HG03135 (cell line): ENCODE data around the gene SPRR1B.
"Not testable (repeated sequence)": the region's sequence is repeated elsewhere in the genome, so short reads cannot be mapped to it uniquely, and the experiment has no call there.

Experiments
- ATAC-seq: cut with Tn5 transposase; IDR thresholded peaks from one replicate; pipeline ENCODE4 v1.9.1; 2021; ENCODE audit warnings: mild to moderate bottlenecking, moderate library complexity; ENCODE audit not compliant: unreplicated experiment

Gene SPRR1B, protein sequence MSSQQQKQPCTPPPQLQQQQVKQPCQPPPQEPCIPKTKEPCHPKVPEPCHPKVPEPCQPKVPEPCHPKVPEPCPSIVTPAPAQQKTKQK

DNA sequence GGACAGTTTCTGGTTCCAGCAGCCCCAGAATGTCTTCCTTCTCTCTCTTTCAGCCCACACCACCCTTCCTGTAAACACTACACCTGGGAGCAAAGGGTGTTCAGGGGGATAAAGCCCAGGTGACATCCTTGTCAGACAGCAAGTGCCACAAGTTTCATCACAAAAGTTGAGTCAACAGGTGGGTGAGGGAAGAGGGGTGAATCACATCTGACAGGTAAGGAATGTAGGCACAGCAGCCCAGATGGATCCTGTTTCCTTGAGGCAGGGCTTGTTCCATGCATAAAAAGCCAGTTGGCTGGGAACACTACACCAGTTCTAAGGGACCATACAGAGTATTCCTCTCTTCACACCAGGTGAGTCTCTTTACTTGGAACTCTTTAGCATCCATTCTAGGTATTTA is at the start of gene SPRR1B:
Gene SPRR1B, plus strand, starts transcription at position 309 of the 400 bp plus-strand sequence. CDS start 1,143 bp downstream, outside the sequence.
- no peak for ATAC-seq

DNA sequence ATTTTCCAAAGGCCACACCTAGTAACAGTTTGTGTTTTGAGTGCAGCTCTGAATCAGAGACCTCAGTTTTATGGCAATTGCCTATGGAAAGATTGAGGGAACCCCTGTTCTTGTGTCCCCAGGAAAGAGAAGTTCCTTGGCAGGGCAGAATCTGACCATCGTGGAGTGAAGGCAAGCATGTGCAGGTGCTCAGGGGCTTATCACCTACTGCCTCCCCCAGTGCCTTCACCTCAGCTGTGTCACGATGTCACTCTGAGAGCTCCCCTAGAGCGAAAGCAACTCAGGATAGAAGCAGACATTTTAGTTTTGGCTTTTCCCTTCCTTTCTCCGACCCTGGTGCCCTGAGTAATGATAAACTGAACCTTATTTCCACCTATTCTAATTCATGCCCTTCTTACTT is 48.9 kb upstream of the SPRR1B start:
- no peak for ATAC-seq

DNA sequence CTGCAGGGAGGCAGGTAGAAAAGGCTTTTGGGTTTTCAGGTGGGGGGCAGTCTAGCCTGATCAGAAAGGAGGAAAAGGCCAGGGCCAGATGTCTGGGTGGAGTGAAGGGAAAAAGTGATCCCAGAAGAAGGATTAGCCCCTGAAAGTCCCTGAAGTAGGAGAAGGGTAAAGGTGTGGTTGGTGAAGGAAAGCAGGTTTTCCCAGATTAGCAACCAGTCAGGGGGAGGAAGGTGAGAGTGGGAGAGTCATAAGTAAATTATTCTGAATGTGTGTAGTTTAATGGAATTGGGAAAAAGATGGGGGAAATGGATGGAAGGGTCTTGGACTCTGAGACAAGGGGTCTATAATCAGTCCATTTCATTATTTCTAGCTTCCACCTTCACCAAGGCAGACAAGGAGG is 47.8 kb upstream of the SPRR1B start:
- ATAC-seq, result no peak

DNA sequence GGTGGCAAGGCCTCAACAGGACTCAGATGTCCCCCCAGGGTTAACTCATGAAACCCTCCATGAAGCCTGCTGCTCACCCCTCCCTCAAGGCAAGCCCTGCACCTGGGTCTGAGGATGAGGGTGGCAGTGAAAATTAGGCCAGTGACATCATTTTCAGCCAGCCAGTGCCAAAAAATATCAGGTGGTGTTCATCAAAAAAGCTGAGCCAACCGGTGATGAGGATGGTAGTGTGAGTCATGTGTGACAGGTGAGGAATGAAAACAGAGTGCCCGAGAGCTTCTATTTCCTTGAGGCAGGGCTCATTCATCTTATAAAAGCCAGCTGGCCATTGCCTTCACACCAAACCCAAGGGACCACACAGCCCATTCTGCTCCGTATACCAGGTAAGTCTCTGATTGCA is 47.3 kb upstream of the SPRR1B start, which contains the start of gene SPRR1A:
Gene SPRR1A, plus strand, starts transcription at position 339 of the 400 bp plus-strand sequence. CDS start 1,150 bp downstream, outside the sequence.
- no peak for ATAC-seq

DNA sequence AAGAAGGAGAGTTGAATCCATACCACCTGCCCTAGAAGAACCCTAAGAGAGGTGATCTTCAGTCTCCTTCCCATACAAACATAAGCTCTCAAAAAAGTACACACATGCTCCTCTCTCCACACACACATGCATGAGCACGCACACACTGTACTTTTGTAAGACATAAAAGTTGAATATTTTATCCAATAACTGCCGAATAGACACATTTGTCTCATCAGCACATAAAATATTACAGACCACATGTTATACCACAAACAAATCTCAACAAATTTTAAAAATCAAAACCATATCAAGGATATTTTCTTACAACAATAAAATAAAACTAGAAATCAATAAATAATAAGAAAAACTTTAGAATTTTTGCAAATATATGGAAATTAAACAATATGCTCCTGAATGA is 44.4 kb upstream of the SPRR1B start:
- ATAC-seq, result no peak

DNA sequence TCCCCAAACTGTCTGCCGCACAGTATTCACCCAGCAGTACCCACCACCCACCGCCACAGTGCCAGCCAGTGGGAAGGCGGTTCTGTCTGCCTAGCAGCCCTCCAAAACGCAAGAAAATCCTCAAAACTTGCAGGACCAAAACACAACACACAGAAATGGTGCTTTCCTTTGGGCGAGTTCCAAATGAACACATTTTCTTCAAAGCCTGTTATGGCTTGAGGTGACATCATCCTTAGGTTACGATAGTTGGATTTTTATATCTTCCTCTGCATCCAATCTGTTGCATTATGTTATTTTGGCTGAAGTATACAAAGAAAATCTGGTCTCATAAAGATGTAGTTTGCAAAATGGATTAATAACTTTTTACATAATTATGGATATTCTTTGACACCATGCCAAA is 37.8 kb upstream of the SPRR1B start:
- ATAC-seq, result no peak

DNA sequence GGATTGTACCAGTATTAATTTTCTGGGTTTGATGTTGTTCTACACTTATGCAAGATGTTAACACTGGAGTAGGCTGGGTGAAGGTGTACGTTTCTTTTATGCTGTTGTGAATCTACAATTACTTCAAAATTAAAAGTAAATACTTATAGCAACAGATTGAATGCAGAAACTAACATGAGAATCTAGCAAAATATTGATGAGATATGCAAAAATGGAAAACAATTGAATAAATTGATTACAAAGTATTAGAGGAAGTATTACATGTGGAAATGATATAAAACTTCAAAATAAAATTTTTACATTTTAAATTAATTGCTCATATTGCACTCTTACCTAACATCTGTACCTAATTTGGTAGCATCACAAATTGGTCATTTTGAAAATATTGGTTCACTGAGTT is 35.2 kb upstream of the SPRR1B start:
- no peak for ATAC-seq

DNA sequence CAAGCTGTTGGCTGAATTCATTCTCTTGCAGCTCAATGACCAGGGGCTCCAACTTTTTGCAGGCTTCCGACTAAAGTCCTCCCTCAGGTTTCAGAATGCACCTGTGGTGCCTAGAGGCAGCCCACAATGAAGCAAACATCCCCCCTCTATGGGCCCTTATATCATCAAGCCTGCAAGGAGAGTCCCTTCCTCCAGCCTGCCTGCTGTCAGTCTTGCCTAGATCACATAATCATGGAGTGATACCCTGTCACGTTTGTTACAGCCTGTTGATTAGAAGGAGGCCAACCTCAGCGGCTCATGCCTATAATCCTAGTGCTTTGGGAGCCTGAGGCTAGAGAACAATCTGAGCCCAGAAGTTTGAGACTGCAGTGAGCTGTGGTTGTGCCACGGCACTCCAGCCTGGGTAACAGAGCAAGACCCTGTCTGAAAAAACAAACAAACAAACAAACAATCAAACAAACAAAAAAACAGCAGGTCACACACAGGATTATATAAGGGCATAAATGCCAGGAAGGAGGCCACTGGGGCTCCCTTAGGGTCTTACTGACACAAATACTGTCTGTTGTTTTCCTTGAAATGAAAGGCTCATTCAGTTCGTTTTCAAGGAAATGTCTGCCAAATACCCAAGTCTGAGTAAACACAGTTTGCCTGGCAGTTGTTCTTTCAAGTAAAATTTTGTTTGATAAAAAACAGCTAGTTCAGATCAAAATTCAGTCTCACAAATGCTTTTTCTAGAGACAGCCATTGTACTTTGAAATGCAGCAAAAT is 34.2 kb upstream of the SPRR1B start:
- ATAC-seq, result no peak

DNA sequence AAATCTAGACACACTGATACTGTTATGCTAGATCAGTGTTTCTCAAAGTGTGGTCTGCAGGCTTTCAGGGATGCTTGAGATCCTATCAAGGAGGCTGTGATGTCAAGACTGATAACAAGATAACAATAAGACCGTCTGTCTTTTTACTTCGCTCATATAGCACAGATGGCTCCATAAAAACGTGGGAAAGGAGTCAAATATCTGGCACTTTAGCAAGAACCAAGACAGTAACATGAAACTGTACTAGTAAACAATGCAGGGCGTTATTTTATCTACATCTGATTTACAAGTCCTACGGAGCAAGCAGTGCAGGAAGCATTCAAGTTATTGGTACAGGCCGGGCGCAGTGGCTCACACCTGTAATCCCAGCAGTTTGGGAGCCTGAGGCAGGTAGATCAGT is 33.1 kb upstream of the SPRR1B start:
- no peak for ATAC-seq

DNA sequence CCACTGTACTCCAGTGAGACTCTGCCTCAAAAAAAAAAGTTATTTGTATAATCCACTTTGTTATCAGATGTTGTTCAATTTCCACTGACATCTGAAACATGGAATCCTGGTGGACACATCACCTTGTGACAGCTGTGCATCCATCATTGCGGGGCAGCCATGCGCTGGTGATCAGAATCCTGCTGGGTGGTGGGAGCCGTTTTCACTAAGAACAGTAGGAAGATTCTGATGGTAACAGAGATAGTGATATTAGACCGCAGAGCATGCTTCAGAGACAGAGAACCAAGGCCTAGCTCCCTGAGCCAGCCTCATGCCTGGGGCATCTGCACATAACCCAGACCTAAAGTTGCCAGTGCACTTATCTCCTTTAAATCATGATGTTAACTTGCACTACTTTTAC is 32.5 kb upstream of the SPRR1B start:
- no peak for ATAC-seq

DNA sequence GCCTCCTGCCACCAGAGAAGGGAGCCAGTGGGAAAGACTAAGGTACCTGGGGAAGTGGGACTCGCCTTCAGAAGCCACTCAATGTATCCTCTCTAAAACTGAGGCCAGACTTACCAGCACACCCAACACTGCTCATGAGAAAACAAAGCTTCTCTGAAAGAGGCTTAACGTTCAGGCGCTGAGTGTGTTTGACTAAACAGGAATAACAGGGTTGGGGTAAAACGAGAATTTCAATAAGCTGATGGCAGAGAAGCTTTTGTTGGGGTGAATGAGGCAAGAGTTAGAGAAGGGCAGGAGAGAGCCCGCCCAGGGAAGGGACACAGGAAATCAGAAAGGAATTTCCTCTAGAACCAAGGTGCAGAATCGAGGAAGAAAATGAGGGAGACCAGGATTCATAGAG is 31.2 kb upstream of the SPRR1B start:
- no peak for ATAC-seq

DNA sequence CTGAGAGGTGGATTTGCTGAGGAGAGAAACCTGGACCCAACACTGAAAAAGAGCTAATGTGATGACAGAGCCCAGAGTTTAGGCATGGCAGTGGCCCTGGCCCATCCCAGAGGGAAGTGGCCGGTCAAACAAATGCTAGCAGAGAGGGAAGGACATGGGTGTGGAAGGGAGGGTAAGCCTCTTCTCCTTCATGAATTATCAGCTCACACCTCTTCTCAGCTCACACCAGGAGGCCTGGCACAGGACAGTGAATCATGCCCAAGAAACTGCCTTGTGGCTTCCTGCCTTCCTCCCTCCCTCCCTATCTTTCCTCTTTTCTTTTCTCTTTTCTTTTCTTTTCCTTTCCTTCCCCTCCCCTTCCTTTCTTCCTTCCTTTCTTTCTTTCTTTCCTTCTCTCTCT is 30.7 kb upstream of the SPRR1B start:
- ATAC-seq, result no peak

DNA sequence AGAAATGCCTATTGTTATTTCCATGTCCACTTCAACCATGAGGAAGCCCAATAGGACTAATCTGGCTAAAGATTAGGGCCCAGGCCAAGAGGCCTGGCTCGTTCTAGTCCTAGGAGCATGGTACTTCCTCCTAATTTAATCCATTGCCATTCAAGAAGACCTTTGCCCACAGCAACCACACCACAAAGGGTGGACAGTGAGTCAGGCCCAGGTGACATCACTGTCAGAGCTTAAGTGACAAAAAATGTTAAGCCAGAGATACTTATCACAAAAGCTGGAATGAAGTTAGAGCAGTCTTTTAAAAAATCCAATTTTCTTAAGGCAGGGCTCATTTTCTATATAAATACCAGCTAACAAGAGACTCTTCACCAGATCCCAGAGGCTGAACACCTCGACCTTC is 29.6 kb upstream of the SPRR1B start, which contains the start of gene SPRR3:
Gene SPRR3, plus strand, starts transcription at position 368 of the 400 bp plus-strand sequence. CDS start 1,272 bp downstream, outside the sequence.
- no peak for ATAC-seq

DNA sequence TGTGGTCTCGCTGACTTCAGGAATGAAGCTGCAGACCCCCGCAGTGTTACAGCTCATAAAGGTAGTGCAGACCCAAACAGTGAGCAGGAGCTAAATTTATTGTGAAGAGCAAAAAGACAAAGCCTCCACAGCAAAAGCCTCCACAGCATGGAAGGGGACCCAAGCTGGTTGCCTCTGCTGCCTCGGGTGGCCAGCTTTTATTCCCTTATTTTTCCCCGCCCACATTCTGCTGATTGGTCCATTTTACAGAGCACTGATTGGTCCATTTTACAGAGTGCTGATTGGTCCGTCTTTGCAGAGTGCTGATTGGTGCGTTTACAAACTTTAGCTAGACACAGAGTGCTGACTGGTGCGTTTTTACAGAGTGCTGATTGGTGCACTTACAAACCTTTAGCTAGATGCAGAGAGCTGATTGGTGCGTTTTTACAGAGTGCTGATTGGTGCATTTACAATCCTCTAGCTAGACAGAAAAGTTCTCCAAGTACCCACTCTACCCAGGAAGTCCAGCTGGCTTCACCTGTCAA is 19.7 kb upstream of the SPRR1B start:
- ATAC-seq, result not testable (repeated sequence)

DNA sequence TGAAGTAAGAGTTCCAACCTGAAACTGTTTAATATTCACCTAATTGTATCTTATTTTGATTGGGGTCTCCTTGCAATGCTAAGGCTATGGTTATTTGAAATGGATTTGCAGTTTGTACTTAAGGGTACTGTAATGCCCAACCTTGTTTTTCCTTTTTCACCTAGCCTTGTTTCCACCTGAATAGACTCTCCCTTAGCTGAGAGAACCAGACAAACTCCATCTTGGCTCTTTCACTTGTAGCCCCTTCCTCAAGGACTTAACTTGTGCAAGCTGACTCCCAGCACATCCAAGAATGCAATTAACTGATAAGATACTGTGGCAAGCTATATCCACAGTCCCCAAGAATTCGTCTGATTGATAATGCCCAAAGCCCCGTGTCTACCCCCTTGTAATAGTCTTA is 9.2 kb upstream of the SPRR1B start:
- ATAC-seq, result not testable (repeated sequence)

DNA sequence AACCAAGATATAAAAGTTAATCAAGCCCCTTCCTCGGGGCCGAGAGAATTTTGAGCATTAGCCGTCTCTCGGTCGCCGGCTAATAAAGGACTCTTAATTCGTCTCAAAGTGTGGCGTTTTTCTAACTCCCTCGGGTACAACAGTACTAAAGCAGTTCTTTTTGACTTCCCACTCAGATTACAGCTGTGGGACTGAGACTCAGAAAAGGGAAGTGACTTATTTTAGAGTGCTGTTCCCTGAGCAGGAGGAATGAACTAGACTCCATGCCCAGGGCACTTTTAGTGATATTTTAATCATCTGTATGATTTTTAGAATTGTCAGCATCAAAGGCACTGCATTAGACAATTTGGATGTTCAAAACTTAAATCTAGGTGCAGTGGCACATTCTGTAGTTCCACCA is 8.7 kb upstream of the SPRR1B start:
- not testable (repeated sequence) for ATAC-seq

DNA sequence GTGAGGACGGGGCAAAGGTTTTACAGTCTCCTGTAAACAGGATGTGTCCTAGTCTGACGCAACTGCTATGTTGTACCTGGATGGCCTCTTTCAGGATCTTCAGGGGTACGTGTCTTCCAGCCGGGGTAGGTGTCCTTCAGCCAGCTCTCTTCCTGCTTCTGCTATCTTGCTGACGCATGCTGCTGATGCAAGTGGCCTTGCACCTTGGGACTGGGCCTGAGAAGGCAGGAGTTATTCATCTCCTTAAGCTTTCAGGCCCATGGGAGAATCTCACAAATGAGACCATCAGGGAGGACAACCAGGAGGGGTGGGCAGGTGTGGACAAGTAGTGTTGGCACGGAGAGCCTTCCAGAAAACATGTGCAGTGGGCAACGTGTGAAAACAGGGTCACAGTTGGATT is 7.9 kb upstream of the SPRR1B start:
- no peak for ATAC-seq

DNA sequence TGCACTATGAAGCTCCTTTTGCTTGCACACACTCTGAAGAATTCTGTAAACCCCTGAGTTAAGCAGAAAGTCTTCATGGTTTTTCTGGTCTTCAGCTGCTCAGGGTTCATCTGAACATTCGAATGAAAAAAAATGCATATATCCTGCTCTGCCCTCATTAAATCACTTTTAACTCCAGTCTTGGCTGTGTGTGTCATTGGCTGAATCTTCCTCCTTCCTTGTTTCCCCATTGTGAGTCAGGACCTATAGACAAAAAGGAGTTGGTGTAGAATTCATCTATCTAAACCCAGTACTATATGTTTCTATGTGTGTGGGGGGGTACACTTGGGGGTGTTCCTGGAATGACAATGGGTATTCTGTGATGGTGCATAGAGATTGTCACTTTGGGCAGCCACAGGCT is 6.6 kb upstream of the SPRR1B start:
- ATAC-seq, result no peak

DNA sequence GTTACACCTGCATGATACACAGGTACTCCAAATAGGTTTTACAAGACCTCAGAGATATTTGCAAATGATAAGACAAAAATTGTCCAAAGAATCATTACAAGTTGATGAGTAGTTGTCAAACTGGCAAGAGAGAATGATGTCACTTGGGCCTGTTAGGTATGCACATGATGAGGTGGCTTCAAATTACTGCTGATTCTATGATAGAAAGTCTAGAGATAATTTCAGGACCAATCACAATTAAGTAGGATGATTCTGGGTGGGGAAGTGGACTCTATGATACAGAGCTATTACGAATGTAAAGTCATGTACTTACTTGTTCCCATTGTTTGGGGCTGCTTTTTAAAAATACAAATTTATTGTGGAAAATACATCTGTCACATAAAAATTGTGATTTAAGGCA is 5.2 kb upstream of the SPRR1B start:
- ATAC-seq, result no peak

DNA sequence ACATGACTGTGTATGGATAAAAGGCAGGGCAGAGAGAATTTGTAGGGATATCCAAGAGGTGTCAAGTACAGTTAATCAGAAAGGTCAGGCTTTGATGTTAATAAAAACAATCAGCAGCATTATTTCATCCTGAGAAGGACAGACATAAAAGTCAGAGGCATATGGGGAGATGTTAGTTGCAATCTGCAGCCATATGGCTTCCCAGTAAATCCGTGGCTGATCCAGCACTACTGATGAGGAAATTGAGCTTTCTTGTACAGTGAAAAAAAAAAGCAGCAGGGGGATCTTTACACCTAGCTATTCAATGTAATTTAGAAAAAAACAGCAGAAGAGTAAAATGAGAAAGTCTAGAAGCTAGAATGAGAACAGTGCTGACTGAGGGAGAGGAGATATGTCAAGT is 2.2 kb upstream of the SPRR1B start:
- no peak for ATAC-seq

DNA sequence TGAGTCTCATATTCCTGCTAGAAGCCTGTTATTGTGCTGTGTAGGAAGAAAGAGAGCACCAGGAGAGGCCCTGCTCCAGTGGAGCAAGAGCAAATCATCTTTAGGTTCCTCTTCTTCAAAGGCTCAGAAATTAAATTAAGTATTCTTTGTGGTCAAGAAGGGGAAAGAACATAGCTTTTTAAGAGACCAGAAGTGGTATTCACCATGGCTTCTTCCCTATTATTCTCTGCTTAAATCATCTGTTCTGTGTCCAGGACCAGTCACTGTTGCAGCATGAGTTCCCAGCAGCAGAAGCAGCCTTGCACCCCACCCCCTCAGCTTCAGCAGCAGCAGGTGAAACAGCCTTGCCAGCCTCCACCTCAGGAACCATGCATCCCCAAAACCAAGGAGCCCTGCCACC is 1.1 kb downstream of the SPRR1B start:
- ATAC-seq, result no peak

DNA sequence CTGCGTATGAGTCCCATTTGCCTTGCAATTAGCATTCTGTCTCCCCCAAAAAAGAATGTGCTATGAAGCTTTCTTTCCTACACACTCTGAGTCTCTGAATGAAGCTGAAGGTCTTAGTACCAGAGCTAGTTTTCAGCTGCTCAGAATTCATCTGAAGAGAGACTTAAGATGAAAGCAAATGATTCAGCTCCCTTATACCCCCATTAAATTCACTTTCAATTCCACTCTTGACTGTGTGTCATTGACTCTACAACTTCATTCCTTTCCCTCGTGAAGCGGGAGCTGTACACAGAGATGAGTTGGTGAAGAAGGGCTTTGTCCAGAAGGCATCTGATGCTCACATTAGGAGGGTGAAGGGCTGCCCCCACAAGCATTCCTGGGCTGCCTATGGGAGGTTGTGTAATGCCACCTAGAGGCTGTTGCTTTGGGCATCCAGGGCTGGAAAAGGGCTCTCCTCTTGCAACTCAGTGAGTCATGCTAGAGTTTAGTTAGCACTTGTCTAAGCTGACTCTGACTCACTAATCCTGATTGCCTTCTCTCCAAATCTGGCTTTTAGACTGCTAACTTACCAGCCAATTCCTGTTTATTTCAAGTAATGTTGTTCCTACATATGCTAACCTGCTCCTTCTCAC is 1.8 kb downstream of the SPRR1B start:
- no peak for ATAC-seq
